ENCODE measurements around the gene CRACDL. TPM values are rescaled to one million over a fixed set of nuclear protein-coding genes. Genes with fewer than 3 reads are reported as not detected.

Gene CRACDL
- total RNA-seq, 1 donor = 1.6 TPM

DNA sequence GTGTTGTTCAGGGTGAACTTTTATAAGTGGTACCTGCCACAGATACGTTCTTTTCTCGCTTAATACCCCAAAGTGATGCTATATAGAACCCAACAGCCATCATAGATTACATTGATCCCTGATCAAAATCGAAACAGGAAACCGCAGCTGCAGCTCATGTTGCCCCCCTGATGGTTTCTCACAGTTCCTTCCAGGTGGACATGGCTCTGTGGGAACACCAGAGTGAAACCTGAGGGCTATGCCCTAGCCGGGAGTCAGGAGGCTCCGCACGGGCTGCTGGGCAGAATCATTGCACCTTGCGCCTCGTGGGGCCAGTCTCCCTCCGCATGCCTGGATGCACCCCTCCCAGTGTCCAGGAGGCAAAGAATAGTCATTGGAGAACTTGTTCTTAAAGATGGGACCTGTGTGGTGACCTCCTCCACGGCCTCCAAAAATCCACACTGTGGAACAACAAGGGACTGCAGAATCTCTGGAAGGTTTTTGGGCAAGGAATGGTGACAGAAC lies 61.8 kb downstream of the CRACDL start:
- no peaks in the 10 kb centered on the region for H3K27me3 ChIP-seq (ENCODE audit: insufficient read depth, low read length)
- no peaks in the 10 kb centered on the region for H3K4me1 ChIP-seq (ENCODE audit: insufficient read depth, low read length)

DNA sequence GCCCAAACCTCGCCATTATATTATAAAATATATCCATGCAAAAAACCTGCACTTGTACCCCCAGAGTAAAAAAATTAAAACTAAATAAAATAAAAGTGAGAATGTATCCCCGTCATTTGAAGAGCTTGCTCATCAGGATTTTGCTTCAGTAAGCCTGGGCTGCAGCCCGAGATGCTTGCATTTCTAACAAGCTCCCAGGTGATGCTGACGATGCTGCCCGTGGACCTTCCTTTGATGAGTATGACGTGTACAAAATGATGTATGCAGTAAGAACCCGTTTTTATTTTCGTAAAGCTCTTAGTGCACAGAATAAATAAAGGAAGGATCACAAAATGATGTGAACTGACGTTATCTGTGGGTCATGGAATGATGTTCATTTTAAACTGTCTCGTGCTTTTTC lies 63.5 kb downstream of the CRACDL start:
- no peaks in the 10 kb centered on the region for H3K27me3 ChIP-seq (ENCODE audit: insufficient read depth, low read length)
- no peaks in the 10 kb centered on the region for H3K9me3 ChIP-seq (ENCODE audit: low read depth, low read length)
- no peaks in the 10 kb centered on the region for H3K4me1 ChIP-seq (ENCODE audit: insufficient read depth, low read length)
- H3K4me3 ChIP-seq (ENCODE audit: low read length) = no peak overlapping the region

More for the DNA sequence above, 61.8 kb downstream of the CRACDL start:
- Histone ChIP-seq H3K4me3 (ENCODE audit: low read length) (no peak overlapping the region), H3K9me3 (ENCODE audit: low read depth, low read length) (no peaks in the 10 kb centered on the region)

DNA sequence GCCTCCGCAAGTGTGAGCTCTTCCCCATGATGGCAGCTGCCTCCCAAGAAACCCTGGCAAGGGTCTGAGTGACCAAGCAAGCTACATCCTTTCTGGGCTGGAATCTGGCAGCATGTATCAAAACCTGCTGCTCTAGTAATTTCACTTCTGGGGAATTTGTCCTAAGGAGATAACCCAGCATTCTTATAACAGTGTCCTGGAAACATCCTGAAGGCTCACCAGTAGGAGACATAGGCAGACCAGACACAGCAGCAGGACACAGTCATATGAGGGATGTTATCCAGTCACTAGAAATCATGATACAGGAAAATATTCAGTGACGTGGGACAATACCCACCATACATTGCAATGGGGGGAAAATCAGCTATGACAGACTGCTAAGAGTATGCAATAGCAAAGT lies 64.5 kb downstream of the CRACDL start:
- no peaks in the 10 kb centered on the region for H3K4me1 ChIP-seq (ENCODE audit: insufficient read depth, low read length)
- H3K4me3 ChIP-seq (ENCODE audit: low read length) = no peak overlapping the region
- no peaks in the 10 kb centered on the region for H3K9me3 ChIP-seq (ENCODE audit: low read depth, low read length)
- no peaks in the 10 kb centered on the region for H3K27me3 ChIP-seq (ENCODE audit: insufficient read depth, low read length)

DNA sequence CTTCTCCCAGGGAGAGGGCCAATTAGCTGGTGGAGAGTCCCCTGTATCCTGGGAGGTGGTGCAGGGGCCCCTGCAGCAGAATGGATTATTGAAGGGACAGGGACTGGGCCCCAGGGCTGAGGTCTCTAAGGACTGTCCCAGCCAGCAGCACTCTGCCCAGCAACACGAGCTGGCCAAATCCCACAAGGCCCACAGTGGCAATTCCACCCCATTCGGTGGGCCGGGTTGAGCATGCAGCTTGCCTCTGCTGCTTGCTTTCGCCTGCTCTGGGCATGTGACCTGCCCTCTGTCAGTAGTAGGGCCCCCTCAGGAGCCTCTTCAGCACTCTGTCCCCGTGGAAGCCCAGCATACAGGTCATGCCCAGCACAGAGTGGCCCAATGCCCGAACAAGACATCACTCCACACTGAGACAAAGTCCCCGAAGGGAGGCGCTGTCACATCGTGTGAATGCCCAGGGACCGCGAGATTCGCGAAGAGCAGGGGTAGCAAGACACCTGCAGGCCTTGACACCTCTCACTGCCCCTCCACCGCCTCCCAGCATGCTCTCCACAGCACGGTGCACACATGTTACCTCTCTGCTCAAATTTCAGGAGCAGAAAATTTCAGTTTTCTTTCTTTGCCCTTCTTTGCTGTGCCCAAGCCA lies 65.4 kb downstream of the CRACDL start:
- Histone ChIP-seq H3K4me1 (ENCODE audit: insufficient read depth, low read length) (no peaks in the 10 kb centered on the region), H3K9me3 (ENCODE audit: low read depth, low read length) (no peaks in the 10 kb centered on the region), H3K27me3 (ENCODE audit: insufficient read depth, low read length) (no peaks in the 10 kb centered on the region), H3K4me3 (ENCODE audit: low read length) (no peak overlapping the region)

DNA sequence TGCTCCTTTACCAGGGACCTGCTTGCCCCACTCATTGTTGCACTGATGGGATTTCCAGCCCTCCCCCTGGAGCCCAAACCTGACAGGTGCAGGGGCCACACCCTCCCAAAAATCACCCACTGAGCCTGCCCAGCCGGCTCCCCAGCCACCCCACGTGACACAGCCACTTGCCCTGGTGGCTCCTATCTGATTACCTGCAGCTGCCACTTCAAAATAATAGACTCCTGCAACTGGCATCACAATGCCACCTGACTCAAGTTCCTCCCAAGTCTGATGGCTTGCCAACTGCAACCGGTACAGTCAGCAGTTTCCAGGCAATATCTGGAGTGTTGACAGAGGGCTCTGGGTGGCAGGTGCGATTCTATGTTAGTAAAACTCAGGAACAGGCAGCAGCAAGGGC lies 66.2 kb downstream of the CRACDL start:
- Histone ChIP-seq H3K9me3 (ENCODE audit: low read depth, low read length) (no peaks in the 10 kb centered on the region), H3K27me3 (ENCODE audit: insufficient read depth, low read length) (no peaks in the 10 kb centered on the region), H3K4me1 (ENCODE audit: insufficient read depth, low read length) (no peaks in the 10 kb centered on the region), H3K4me3 (ENCODE audit: low read length) (no peak overlapping the region)

DNA sequence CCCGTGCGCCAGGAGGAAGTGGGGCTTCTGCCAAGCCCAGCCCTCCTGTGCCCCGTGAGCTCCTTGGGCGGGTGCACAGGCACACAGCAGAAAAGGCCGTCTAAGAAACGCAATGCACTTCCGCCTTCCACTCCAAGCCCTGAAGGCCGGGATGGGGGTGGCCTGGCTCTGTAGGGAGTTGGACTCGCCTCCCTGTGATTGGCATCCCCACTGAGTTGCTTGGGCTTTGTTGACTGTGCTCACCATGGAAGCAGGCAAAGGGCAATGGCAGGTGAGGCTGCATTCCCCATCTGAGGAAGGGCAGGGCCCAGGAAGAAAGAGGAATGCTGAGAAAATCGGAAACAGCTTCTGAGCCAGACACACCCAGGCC lies 66.8 kb downstream of the CRACDL start:
- no peaks in the 10 kb centered on the region for H3K9me3 ChIP-seq (ENCODE audit: low read depth, low read length)
- no peaks in the 10 kb centered on the region for H3K27me3 ChIP-seq (ENCODE audit: insufficient read depth, low read length)
- no peak overlapping the region for H3K4me3 ChIP-seq (ENCODE audit: low read length)
- no peaks in the 10 kb centered on the region for H3K4me1 ChIP-seq (ENCODE audit: insufficient read depth, low read length)

DNA sequence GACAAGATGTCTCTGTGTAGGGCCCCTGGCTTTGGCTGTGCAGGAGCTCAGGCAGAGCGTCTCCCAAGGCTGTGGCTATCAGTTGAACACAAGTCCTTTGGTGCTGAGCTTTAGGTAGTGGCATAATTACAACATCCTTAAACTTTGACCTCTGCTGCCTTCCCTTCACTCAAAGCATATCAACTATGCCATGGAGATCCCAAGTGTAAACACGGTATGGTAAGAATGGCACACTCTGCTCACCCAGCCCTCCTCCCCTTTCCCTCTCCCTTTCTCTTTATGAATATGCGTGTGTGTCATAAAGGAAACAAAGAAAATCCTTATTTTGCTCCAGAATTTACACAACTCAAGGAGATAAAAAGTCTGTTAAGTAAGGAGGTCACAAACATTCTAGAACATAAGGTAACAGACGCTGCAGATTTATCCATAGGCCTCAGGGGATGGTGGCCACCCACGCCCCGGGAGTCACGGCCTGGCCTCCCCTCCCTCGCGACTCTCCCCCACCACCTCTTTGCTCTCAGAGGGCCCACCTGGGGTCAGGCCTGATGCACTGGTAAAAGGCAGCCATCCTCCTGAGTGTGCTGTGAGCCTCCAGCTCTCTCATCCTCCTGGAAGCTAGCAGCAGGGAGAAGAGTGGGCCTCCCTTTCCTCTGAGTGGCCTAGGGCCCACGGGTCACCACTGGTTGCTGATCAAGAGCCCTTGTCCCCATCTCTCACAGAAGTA lies 67.3 kb downstream of the CRACDL start:
- Histone ChIP-seq H3K9me3 (ENCODE audit: low read depth, low read length) (no peaks in the 10 kb centered on the region), H3K4me3 (ENCODE audit: low read length) (no peak overlapping the region)

DNA sequence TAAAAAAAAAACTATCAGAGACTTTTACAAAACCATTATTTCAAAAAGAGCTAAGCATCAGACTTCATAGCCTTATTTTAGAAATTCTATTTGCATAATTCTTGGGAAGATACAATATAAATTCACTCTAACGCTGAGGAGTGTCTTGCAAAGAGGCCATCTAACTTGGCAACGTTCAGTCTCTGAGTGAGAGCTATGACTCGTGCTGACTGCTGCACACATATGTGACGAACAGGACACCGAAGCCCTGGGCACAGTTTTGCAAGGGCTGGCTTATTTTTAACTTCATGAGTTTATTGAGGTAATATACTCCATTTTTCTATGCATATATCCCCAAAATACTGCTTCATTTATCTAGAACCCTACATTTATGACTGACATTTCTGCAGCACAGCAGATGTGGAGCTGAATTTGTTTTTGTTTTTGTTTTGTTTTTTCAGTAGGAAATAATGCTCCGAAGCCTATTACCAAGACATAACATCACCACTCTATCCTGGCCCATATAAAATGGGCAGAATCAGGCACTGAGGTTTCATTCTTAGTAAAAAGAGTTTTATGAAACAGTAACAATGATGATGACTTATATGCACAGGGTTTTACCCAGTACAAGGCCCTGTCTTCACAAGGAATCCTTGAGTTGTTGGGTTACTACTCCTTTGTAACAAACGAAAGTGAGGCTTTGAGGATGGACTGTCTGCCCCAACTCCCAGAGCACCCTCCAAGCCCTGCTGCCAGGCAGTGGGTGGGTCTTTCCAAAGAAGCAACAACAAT lies 68.3 kb downstream of the CRACDL start:
- no peak overlapping the region for H3K4me3 ChIP-seq (ENCODE audit: low read length)
- H3K9me3 ChIP-seq (ENCODE audit: low read depth, low read length) = no peaks in the 10 kb centered on the region
- H3K27me3 ChIP-seq (ENCODE audit: insufficient read depth, low read length) = no peaks in the 10 kb centered on the region
- no peaks in the 10 kb centered on the region for H3K4me1 ChIP-seq (ENCODE audit: insufficient read depth, low read length)

More for the DNA sequence above, 67.3 kb downstream of the CRACDL start:
- no peaks in the 10 kb centered on the region for H3K4me1 ChIP-seq (ENCODE audit: insufficient read depth, low read length)
- no peaks in the 10 kb centered on the region for H3K27me3 ChIP-seq (ENCODE audit: insufficient read depth, low read length)

DNA sequence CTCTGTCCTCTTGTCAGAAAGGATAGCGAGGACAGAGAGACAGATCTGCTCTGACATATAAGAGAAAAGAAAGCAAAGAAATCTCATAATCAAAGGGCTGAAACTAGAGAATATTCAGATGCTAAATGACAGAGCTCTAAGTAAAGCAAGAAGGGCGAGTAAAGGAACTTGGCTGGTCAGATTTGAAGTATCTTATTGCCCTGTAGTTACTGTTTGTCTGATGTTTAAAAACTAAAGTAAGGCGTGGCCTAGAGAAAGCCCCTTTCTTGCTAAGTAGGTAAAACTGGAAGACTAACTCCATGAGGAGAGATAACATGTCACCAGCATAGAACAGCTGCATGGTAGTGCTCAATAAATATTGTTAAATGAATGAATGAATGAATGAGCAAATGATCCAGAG lies 70.0 kb downstream of the CRACDL start:
- Histone ChIP-seq H3K4me1 (ENCODE audit: insufficient read depth, low read length) (no peaks in the 10 kb centered on the region), H3K4me3 (ENCODE audit: low read length) (no peak overlapping the region), H3K9me3 (ENCODE audit: low read depth, low read length) (peaks cover 5% of the 10 kb centered on the region), H3K27me3 (ENCODE audit: insufficient read depth, low read length) (no peaks in the 10 kb centered on the region)

DNA sequence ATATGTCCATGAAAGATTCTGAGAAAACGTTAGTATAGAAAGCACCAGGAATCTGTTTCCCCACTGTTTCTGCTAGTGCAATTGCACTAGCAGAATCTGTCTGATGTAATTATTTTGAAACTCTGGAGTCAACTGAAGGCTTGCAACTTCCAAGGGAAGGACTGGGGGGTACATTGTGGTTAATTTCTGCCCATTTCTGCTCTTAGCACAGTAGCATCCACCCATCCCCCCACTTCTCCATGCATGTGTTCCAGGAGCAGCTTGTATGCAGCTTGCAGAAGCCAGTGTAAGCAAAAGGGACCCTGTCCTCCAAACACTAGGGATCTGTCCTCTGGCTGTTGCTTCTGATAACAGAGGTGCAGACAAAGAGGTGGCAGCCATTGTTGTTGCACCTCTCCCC lies 74.4 kb downstream of the CRACDL start:
- Histone ChIP-seq H3K4me1 (ENCODE audit: insufficient read depth, low read length) (no peaks in the 10 kb centered on the region), H3K4me3 (ENCODE audit: low read length) (no peak overlapping the region), H3K9me3 (ENCODE audit: low read depth, low read length) (peaks cover 29% of the 10 kb centered on the region), H3K27me3 (ENCODE audit: insufficient read depth, low read length) (peaks cover 5% of the 10 kb centered on the region)

DNA sequence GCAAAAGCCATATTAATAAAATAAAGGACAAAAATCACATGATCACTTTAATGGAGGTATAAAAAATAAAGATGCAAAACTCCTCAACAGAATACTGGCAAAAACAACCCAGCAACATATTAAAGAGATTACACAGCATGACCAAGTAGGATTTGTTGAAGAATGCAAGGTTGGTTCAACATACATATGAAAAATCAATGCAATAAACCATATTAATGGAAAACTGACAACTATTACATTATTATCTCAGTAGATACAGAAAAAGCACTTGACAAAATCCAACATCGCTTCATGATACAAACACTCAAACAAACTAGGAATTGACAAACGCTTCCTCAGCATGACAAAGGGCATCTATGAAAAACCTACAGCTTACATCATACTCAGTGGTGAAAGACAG lies 76.7 kb downstream of the CRACDL start:
- H3K4me3 ChIP-seq (ENCODE audit: low read length) = no peak overlapping the region
- H3K9me3 ChIP-seq (ENCODE audit: low read depth, low read length) = peaks cover 43% of the 10 kb centered on the region
- peaks cover 5% of the 10 kb centered on the region for H3K27me3 ChIP-seq (ENCODE audit: insufficient read depth, low read length)
- no peaks in the 10 kb centered on the region for H3K4me1 ChIP-seq (ENCODE audit: insufficient read depth, low read length)

DNA sequence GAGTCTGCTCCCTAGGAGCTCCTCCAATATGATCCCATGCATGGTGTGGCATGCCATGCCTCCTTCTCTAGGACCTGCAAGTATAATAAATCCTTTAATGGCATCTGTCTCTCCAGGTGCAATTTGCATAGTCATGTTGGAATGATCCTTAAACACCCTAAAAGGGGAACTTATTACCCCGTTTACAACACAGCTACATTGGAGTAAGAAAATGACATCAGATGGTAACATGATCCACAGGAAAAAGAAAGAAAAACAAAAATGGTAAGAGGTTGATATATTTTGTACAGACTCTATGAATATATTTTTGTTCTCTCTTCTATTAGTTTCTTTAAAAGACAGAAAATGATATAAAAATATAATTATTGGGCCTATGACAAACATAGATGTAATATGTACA lies 79.0 kb downstream of the CRACDL start:
- no peaks in the 10 kb centered on the region for H3K4me1 ChIP-seq (ENCODE audit: insufficient read depth, low read length)
- peaks cover 5% of the 10 kb centered on the region for H3K27me3 ChIP-seq (ENCODE audit: insufficient read depth, low read length)

DNA sequence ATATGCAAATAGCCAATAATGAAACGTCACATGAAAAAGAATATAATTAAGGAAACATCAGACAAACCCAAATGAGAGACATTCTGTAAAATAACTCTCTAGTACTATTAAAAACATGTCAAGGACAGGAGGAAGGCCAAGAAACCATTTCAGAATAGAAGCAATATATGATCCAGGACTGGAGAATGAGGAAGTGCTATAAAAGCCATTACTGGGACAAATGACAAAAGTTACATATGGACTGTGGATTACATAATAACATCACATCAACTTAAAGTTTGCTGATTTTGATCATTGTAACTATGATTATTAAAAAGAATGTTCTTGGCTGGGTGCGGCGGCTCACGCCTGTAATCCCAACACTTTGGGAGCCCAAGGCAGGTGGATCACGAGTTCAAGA lies 81.3 kb downstream of the CRACDL start:
- H3K4me3 ChIP-seq (ENCODE audit: low read length) = no peak overlapping the region
- no peaks in the 10 kb centered on the region for H3K4me1 ChIP-seq (ENCODE audit: insufficient read depth, low read length)
- peaks cover 35% of the 10 kb centered on the region for H3K9me3 ChIP-seq (ENCODE audit: low read depth, low read length)
- peaks cover 5% of the 10 kb centered on the region for H3K27me3 ChIP-seq (ENCODE audit: insufficient read depth, low read length)

More for the DNA sequence above, 79.0 kb downstream of the CRACDL start:
- Histone ChIP-seq H3K9me3 (ENCODE audit: low read depth, low read length) (peaks cover 39% of the 10 kb centered on the region), H3K4me3 (ENCODE audit: low read length) (no peak overlapping the region)

DNA sequence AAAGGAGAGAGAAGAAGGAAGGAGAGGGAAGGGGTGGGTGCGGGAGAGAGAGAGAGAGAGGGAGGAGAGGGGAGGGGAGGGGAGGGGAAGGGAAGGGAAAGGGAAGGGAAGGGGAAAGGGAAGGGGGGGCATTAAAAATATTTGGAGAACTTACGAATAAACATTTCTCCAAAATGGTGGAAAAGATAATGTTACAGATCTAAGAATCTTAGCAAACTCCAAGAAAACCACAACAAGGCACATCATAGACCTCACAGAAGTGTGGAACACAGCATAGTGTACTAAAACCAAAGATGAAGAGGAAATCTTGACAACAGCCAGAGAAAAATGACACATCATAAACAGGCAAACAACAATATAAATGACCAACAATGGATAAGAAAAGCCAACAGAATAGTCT lies 83.1 kb downstream of the CRACDL start:
- H3K27me3 ChIP-seq (ENCODE audit: insufficient read depth, low read length) = no peaks in the 10 kb centered on the region
- H3K4me3 ChIP-seq (ENCODE audit: low read length) = no peak overlapping the region
- H3K4me1 ChIP-seq (ENCODE audit: insufficient read depth, low read length) = no peaks in the 10 kb centered on the region
- H3K9me3 ChIP-seq (ENCODE audit: low read depth, low read length) = peaks cover 23% of the 10 kb centered on the region

DNA sequence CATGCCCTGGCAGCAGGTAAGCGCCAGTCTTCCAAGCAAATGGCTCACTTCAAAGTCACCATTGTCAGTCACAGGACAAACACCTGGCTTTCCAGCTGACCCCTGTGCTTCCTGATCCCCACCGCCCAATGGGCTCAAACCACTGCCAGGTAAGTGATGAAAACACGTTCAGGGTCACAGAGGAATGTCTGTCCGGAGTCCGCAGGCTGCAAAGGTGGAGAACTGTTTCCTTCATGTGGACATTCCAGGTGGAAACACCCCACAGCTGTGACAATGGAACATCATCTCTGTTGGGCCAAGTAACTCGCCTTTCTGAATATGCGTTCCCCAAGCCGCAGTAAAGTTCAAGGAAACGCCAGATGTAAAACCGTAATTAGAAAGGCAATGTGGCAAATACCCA lies 86.0 kb downstream of the CRACDL start:
- H3K27me3 ChIP-seq (ENCODE audit: insufficient read depth, low read length) = no peaks in the 10 kb centered on the region
- no peak overlapping the region for H3K4me3 ChIP-seq (ENCODE audit: low read length)

More for the DNA sequence above, 86.0 kb downstream of the CRACDL start:
- Histone ChIP-seq H3K9me3 (ENCODE audit: low read depth, low read length) (no peaks in the 10 kb centered on the region), H3K4me1 (ENCODE audit: insufficient read depth, low read length) (no peaks in the 10 kb centered on the region)

Data from mononuclear cell (primary cell).